Fibroblast of lung (primary cell): ENCODE results near the gene MRC2.

Experiments used
- CTCF ChIP-seq, 2 donors: IDR thresholded peaks in 1 of 2; conservative IDR thresholded peaks in 1 of 2; 1 replicate in 1 of 2; 2 replicates in 1 of 2; pipeline ENCODE4 v1.5.1; 2011 to 2012; ENCODE audit warnings: low read length in 2 of 2, control low read depth in 1 of 2, inconsistent platforms in 1 of 2, low read depth in 1 of 2, mild to moderate bottlenecking in 1 of 2
- EZH2 ChIP-seq: IDR thresholded peaks from 2 replicates; pipeline ENCODE4 v1.5.1; 2012; ENCODE audit warnings: low read length, control low read depth, mild to moderate bottlenecking; ENCODE audit errors: missing control alignments

GRCh38 chr17:62600805-62601204 lies 26.7 kb upstream of the MRC2 start:
- no peak for TF ChIP-seq CTCF (conservative IDR thresholded peaks at IDR 0.05 in 1 of 2, IDR thresholded peaks at IDR 0.05 in 1 of 2; ENCODE audit: low read depth in 1 of 2, low read length in 2 of 2)
- TF ChIP-seq EZH2: no peak
